Astrocyte of the cerebellum (primary cell): ENCODE results near the gene GRIK5.
A peak's percentile ranks its signal among the peaks of the same experiment; 100 is the strongest.

ENCODE experiments used
- DNase-seq: peaks from one replicate; pipeline ENCODE4 v3.0.0-alpha.2; 2011; ENCODE audit warnings: low read depth
- H3K4me3 ChIP-seq: 2 replicates; pipeline ENCODE4 v1.5.1; 2011; ENCODE audit warnings: mild to moderate bottlenecking, low read depth, low read length, moderate library complexity
- CTCF ChIP-seq: IDR thresholded peaks from 2 replicates; pipeline ENCODE4 v1.5.1; 2012; ENCODE audit warnings: low read length, low read depth, moderate library complexity, mild to moderate bottlenecking; ENCODE audit errors: missing control alignments
- in situ Hi-C: cut with HindIII; loops from 2 replicates; pipeline ENCODE4 v1.10.0; 2017; ENCODE audit warnings: low sequenced_read_pairs

The GRIK5 gene

GRCh38 chr19:42091300-42091699 is 21.3 kb upstream of the GRIK5 start:
- TF ChIP-seq CTCF, result no peak
- no peak for DNase-seq
- no peak overlapping the region for H3K4me3 ChIP-seq
- in situ Hi-C loops, result no loop called here

GRCh38 chr19:42090672-42091071 is 20.7 kb upstream of the GRIK5 start:
- H3K4me3 ChIP-seq, result no peak overlapping the region
- DNase-seq, result no peak
- TF ChIP-seq CTCF, result no peak
- in situ Hi-C loops, result no loop called here

- in situ Hi-C loops, result no loop called here
- no peak for TF ChIP-seq CTCF
- H3K4me3 ChIP-seq, result no peak overlapping the region
- DNase-seq, result no peak
These were observed 19.8 kb upstream of the GRIK5 start for GRCh38 chr19:42089772-42090171.

- no peak for DNase-seq
- no peak overlapping the region for H3K4me3 ChIP-seq
- in situ Hi-C loops, result no loop called here
These were observed 19.3 kb upstream of the GRIK5 start for GRCh38 chr19:42089191-42089750.

GRCh38 chr19:42088471-42089190 is 18.6 kb upstream of the GRIK5 start:
- DNase-seq, result peak; percentile 62
- in situ Hi-C loops, result no loop called here
- no peak for TF ChIP-seq CTCF
- H3K4me3 ChIP-seq, result no peak overlapping the region

More at GRCh38 chr19:42089191-42089750, 19.3 kb upstream of the GRIK5 start:
- TF ChIP-seq CTCF, result no peak

- in situ Hi-C loops, result no loop called here
- no peak for TF ChIP-seq CTCF
- peak; percentile 33 for DNase-seq
These were observed 17.0 kb upstream of the GRIK5 start for GRCh38 chr19:42086770-42087550.

More at GRCh38 chr19:42086770-42087550, 17.0 kb upstream of the GRIK5 start:
- H3K4me3 ChIP-seq, result no peak overlapping the region
